Loucy (cell line): ENCODE data around the gene CDK6.

ENCODE experiments used
- H2AFZ ChIP-seq: fragments of 200-600 bp; sonication (generic); 2 replicates; pipeline ENCODE4 v1.6.0; 2016; ENCODE audit warnings: antibody characterized with exemption, mild to moderate bottlenecking, low read length, moderate library complexity
- H3F3A ChIP-seq: fragments of 200-600 bp; 2 replicates; pipeline ENCODE4 v1.6.0; 2016; ENCODE audit warnings: antibody characterized with exemption, low read depth, mild to moderate bottlenecking
- H3K27me3 ChIP-seq: fragments of 200-600 bp; sonication (generic); 2 replicates; pipeline ENCODE4 v1.6.1; 2014; ENCODE audit warnings: low read length, mild to moderate bottlenecking; ENCODE audit not compliant: insufficient read depth, poor library complexity, severe bottlenecking
- H3K36me3 ChIP-seq: fragments of 200-600 bp; sonication (generic); 2 replicates; pipeline ENCODE4 v1.6.1; 2016; ENCODE audit warnings: low read length; ENCODE audit not compliant: insufficient read depth
- H3K4me1 ChIP-seq: fragments of 200-600 bp; sonication (generic); 2 replicates; pipeline ENCODE4 v1.5.1; 2014; ENCODE audit warnings: low read length, mild to moderate bottlenecking; ENCODE audit not compliant: insufficient read depth, poor library complexity, severe bottlenecking
- H3K4me2 ChIP-seq: fragments of 200-600 bp; sonication (generic); 2 replicates; pipeline ENCODE4 v1.6.0; 2014; ENCODE audit warnings: antibody characterized with exemption, low read length, low read depth, mild to moderate bottlenecking; ENCODE audit not compliant: poor library complexity, severe bottlenecking
- H3K4me3 ChIP-seq: fragments of 200-600 bp; sonication (generic); 2 replicates; pipeline ENCODE4 v1.5.1; 2014; ENCODE audit warnings: low read length, mild to moderate bottlenecking, mixed read lengths; ENCODE audit not compliant: poor library complexity, severe bottlenecking
- H3K79me2 ChIP-seq: fragments of 200-600 bp; sonication (generic); 2 replicates; pipeline ENCODE4 v1.6.1; 2014; ENCODE audit warnings: low read length; ENCODE audit not compliant: insufficient read depth
- H3K9ac ChIP-seq: fragments of 200-600 bp; sonication (generic); 2 replicates; pipeline ENCODE4 v1.6.0; 2014; ENCODE audit warnings: mild to moderate bottlenecking, low read depth, low read length, moderate library complexity; ENCODE audit not compliant: poor library complexity, severe bottlenecking
- H3K9me2 ChIP-seq: fragments of 200-600 bp; sonication (generic); replicated peaks from 2 replicates; pipeline ENCODE4 v1.6.1; 2016; ENCODE audit warnings: low read depth, low read length, mixed read lengths
- H3K9me3 ChIP-seq: fragments of 200-600 bp; sonication (generic); 2 replicates; pipeline ENCODE4 v1.6.1; 2014; ENCODE audit warnings: mild to moderate bottlenecking, antibody characterized with exemption, low read length, low read depth; ENCODE audit not compliant: insufficient read depth
- H4K20me1 ChIP-seq: fragments of 200-600 bp; sonication (generic); 2 replicates; pipeline ENCODE4 v1.6.0; 2014; ENCODE audit warnings: antibody characterized with exemption, low read length, mild to moderate bottlenecking; ENCODE audit not compliant: insufficient read depth, poor library complexity, severe bottlenecking
- EZH2phosphoT487 ChIP-seq: fragments of 200-600 bp; IDR thresholded peaks from 2 replicates; pipeline ENCODE4 v1.6.1; 2018; ENCODE audit warnings: antibody characterized with exemption, mild to moderate bottlenecking, moderate library complexity, borderline replicate concordance
- TF ChIP-seq, protein P1 (sequence below): fragments of 200-600 bp; sonication (generic); conservative IDR thresholded peaks from 2 replicates; pipeline ENCODE4 v1.5.1; 2014; ENCODE audit warnings: mild to moderate bottlenecking, antibody characterized with exemption, low read length

The CDK6 gene

DNA sequence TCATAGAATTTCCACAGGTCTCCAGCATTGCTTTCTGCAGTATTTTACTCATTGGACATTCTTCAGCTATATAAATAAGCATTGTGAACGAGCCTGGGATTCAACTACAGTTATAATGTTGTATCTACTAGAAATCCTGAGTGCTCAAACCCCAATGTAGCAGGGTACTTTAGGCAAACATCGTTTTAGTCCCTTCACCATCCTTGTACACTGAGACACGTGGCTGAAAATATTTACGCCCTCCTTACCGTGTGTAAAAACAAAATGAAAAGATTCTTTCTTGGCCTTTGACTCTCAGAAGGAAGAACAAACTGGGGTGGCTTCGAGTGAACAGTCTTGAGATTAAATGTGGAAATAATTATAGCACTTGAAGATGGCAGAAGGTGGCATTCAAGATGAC lies 25.2 kb downstream of the CDK6 start:
- TF ChIP-seq, protein P1, sequence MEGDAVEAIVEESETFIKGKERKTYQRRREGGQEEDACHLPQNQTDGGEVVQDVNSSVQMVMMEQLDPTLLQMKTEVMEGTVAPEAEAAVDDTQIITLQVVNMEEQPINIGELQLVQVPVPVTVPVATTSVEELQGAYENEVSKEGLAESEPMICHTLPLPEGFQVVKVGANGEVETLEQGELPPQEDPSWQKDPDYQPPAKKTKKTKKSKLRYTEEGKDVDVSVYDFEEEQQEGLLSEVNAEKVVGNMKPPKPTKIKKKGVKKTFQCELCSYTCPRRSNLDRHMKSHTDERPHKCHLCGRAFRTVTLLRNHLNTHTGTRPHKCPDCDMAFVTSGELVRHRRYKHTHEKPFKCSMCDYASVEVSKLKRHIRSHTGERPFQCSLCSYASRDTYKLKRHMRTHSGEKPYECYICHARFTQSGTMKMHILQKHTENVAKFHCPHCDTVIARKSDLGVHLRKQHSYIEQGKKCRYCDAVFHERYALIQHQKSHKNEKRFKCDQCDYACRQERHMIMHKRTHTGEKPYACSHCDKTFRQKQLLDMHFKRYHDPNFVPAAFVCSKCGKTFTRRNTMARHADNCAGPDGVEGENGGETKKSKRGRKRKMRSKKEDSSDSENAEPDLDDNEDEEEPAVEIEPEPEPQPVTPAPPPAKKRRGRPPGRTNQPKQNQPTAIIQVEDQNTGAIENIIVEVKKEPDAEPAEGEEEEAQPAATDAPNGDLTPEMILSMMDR: no peak
- no peak for TF ChIP-seq EZH2phosphoT487
- Histone ChIP-seq H2AFZ (no peak overlapping the region), H3K9me3 (peaks cover 7% of the 10 kb centered on the region), H3K9ac (no peak overlapping the region), H3K9me2 (no peaks in the 10 kb centered on the region), H4K20me1 (peaks cover 99% of the 10 kb centered on the region), H3K4me2 (peak overlapping the region; percentile 8), H3K4me3 (no peak overlapping the region), H3F3A (peaks cover 26% of the 10 kb centered on the region), H3K4me1 (peaks cover 58% of the 10 kb centered on the region), H3K36me3 (peaks cover 82% of the 10 kb centered on the region), H3K79me2 (peaks cover 99% of the 10 kb centered on the region), H3K27me3 (peaks cover 2% of the 10 kb centered on the region)

GRCh38 chr7:92809760-92810573 lies 26.4 kb downstream of the CDK6 start:
- no peaks in the 10 kb centered on the region for H3K27me3 ChIP-seq
- H3K79me2 ChIP-seq: peaks cover 99% of the 10 kb centered on the region
- peak overlapping the region; percentile 65 for H3K4me2 ChIP-seq
- H3K36me3 ChIP-seq: peaks cover 82% of the 10 kb centered on the region
- no peaks in the 10 kb centered on the region for H3K9me3 ChIP-seq
- H3F3A ChIP-seq: peaks cover 16% of the 10 kb centered on the region
- no peak overlapping the region for H3K9ac ChIP-seq
- no peak overlapping the region for H2AFZ ChIP-seq
- peaks cover 99% of the 10 kb centered on the region for H4K20me1 ChIP-seq
- H3K4me3 ChIP-seq: peak overlapping the region; percentile 18
- TF ChIP-seq EZH2phosphoT487: no peak
- TF ChIP-seq, protein P1: no peak
- peaks cover 55% of the 10 kb centered on the region for H3K4me1 ChIP-seq
- no peaks in the 10 kb centered on the region for H3K9me2 ChIP-seq

GRCh38 chr7:92809397-92809759 lies 27.0 kb downstream of the CDK6 start:
- H4K20me1 ChIP-seq: peaks cover 99% of the 10 kb centered on the region
- no peaks in the 10 kb centered on the region for H3K9me3 ChIP-seq
- peaks cover 99% of the 10 kb centered on the region for H3K79me2 ChIP-seq
- peaks cover 13% of the 10 kb centered on the region for H3F3A ChIP-seq
- TF ChIP-seq, protein P1: no peak
- no peak for TF ChIP-seq EZH2phosphoT487
- peak overlapping the region; percentile 65 for H3K4me2 ChIP-seq
- no peaks in the 10 kb centered on the region for H3K9me2 ChIP-seq
- H3K27me3 ChIP-seq: no peaks in the 10 kb centered on the region
- H3K4me1 ChIP-seq: peaks cover 57% of the 10 kb centered on the region
- H2AFZ ChIP-seq: no peak overlapping the region
- H3K4me3 ChIP-seq: peak overlapping the region; percentile 18
- H3K9ac ChIP-seq: no peak overlapping the region
- peaks cover 87% of the 10 kb centered on the region for H3K36me3 ChIP-seq
